GM18526 (cell line): ENCODE measurements around the gene PPP4R3A.

ENCODE experiments used
- POLR2A ChIP-seq: IDR thresholded peaks from 3 replicates; pipeline ENCODE4 v1.6.1; 2011; ENCODE audit not compliant: insufficient read length; ENCODE audit errors: extremely low read depth

PPP4R3A gene

DNA sequence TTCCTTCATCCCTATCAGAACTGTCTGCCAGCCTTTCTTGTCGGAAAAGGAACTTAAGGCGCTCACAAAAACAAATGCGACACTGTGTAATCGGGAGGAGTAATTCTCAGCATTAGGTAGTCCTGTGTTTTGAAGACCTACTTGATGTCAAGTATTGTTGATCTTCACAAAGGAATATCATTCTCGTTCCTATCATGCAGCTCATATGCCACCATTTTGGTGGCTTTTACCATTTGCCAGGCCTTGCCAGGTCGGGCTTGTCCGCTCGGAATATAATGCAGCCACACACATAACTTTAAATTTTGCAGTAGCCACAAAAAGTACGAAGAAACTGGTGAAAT lies 903 bp upstream of the PPP4R3A start:
- TF ChIP-seq POLR2A = no peak

GRCh38 chr14:91509878-91510170 lies 286 bp downstream of the PPP4R3A start:
- TF ChIP-seq POLR2A = no peak

DNA sequence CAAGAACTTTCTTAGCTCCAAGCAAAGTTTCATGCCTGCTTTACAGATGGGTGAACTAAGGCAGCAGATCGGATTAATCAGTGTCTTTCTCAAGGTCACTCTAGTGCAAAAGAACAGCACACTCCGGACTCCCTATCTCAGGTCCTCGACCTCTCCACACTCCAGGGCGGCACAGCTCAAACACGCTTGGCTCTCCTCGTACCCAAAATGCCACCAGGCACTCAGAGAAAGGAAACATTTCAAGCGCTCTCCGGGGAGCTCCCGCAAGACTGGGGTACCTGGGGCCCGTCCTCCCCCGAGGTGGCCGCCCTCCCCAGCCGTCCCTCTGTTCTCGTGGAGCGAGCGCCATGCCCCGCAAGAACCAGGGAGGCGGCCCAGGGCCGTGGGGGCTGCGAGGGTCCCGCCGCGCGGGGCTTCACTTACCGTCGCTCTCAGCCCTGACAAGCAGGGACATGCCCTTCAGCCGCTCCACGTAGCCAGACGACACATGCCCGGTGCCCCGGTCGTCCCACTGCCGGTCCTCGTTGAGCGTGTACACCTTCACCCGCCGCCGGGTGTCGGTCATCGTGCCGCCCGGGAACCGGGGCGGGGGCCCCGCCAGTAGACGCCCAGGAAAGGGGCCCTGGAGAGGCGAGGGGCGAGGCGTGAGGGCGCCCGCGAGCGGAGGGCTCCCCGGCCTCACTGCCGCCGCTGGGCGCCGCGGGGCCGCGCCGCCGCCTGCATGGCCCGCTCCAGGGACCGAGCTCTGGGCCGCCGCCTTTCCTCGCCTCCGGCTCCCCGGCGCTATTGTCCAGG lies 830 bp downstream of the PPP4R3A start:
- no peak for TF ChIP-seq POLR2A

GRCh38 chr14:91508105-91508504 lies 2.0 kb downstream of the PPP4R3A start:
- TF ChIP-seq POLR2A = no peak

GRCh38 chr14:91506226-91506625 lies 3.9 kb downstream of the PPP4R3A start:
- no peak for TF ChIP-seq POLR2A

DNA sequence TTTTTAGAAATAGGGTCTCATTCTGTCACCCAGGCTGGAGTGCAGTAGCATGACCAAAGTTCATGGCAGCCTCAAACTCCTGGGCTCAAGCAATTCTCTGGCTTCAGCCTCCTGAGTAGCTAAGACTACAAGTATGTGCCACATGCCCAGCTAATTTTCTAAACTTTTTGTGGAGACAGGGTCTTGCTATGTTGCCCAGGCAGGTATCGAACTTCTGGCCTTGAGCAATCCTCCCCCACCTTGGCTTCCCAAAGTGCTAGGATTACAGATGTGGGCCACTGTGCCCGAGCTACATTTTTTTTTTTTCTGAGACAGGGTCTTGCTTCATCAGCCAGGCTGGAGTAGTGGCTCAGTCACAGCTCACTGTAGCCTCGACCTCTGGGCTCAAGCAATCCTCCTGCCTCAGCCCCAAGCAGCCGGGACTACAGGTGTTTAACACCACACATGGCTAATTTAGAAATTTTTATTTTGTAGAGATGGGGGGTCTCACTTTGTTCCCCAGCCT lies 7.1 kb downstream of the PPP4R3A start:
- TF ChIP-seq POLR2A = no peak

DNA sequence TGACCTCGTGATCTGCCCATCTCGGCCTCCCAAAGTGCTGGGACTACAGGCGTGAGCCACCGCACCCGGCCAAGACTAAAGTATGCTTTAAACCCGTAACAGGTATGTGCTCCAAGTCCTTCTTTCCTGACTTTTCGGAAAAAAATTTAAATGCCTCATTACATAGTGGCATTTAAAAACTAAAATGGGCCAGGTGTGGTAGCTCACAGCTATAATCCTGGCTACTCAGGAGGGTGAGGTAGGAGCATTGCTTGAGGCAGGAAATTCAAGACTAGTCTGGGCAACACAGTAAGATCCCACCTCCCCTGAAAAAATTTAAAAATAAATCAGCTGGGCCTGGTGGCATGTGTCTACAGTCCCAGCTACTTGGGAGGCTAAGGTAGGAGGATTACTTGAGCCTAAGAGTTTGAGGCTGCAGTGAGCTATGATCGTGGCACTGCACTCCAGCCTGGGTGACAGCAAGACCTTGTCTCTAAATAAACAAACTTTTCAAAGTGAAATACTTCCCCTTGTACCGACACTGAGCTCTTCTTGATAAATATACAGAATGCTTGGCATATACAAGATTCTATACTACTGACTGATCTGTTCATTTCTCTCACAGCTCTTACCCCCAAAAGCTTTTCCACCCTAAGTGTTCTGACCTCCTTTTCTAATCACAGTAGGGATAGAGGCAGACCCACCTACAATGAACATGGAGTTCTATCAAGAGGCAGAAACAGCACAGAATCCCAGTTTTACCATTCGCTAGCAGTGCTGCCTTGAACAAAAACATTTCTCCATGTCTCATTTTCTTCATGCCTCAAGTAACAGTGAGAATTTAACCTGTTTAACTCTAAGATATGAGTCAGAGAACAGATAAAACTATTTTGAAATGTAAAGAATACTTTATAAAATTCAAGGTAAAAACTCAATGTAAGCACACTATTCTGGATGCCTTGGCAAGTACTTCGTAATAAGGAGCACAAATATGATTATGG lies 7.9 kb downstream of the PPP4R3A start:
- TF ChIP-seq POLR2A = no peak

- no peak for TF ChIP-seq POLR2A
Observed at GRCh38 chr14:91501348-91501747, 8.8 kb downstream of the PPP4R3A start.

DNA sequence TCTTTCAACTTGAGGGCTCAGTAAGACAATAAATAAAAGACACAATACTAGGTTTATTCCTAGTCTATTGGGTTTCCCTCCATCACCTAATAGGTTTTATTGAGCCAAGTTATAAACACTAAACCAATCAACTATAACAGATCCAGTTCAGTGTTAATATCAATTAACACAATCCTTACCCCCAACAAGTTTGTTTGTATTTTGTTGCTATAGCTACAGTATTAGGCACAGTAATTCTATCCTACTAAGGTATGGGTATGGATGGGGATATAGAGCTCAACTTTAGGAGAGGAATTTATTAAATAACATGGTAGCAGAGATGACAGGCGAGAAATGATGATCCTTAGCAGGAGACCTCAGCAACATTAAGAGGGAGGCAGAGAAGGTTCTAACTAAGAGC lies 13.3 kb downstream of the PPP4R3A start:
- TF ChIP-seq POLR2A = no peak

DNA sequence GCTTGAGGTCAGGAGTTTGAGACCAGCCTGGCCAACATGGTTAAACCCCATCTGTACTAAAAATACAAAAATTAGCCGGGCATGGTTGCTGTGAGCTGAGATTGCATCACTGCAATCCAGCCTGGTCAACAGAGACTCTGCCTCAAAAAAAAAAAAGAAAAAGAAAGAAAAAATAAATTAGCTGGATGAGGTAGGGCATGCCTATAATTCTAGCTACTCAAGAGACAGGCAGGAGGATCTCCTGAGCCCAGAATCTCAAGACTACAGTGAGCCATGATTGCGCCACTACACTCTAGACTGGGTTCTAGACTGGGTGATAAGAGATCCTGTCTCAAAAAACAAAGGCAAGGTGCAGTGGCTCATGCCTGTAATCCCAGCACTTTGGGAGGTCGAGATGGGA lies 16.9 kb downstream of the PPP4R3A start:
- TF ChIP-seq POLR2A = no peak

DNA sequence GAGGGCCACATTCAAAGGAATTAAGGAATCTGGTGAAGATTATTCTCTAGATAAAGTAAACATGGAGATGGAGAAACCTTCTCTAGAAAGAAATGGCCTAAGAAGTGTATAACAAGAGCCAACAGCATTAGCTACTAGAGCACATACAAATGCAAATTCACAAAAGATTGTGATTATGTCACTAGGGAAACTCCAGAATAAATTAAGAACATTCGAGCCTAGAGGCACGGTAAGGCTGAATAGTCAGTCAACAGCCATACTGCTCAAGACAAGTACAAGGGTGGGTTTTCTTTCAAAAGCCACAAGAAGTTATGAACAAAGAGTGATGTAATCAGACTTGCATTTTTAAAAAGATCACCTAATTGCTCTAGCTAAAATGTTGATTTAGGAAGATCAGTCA lies 25.4 kb downstream of the PPP4R3A start:
- TF ChIP-seq POLR2A = no peak

GRCh38 chr14:91484186-91484585 lies 25.9 kb downstream of the PPP4R3A start:
- TF ChIP-seq POLR2A = no peak

- no peak for TF ChIP-seq POLR2A
Observed at GRCh38 chr14:91482263-91483013, 27.7 kb downstream of the PPP4R3A start.

- TF ChIP-seq POLR2A = no peak
Observed at GRCh38 chr14:91477388-91477787, 32.7 kb downstream of the PPP4R3A start.

DNA sequence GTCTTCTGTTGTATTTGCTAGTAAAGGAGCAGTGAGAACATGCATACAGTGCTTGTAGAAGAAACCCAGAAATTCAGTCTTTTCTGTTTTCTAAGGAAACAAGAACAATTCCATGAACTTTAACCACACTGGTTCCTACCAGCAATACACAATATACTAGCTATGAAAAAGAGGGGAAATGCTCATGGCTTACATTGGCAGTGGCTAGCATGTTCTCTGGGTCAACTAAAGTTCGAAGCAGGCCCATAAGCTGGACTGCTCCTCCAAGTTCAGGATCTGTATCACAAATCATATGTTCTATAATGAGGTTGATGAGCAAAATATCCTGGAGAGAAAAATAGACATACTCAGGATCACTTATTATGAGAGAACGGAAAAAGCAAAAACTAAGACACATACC lies 37.1 kb downstream of the PPP4R3A start:
- no peak for TF ChIP-seq POLR2A
